Measurements from ENCODE around the gene KHDRBS1. TPM values are rescaled to one million over a fixed set of nuclear protein-coding genes. Genes with fewer than 3 reads are reported as not detected.

The KHDRBS1 gene
- total RNA-seq, 2 experiments from 2014 or later: 91.6 to 94.2 TPM

- H3K9me3 ChIP-seq (ENCODE audit: control insufficient read depth in 1 of 2, insufficient read depth in 1 of 2, low read length in 2 of 2): no peaks in the 10 kb centered on the region
- intact Hi-C loops (cut with DNase I, micrococcal nuclease): no loop called here
- H3K36me3 ChIP-seq (ENCODE audit: insufficient read depth, low read length): peaks cover 77% of the 10 kb centered on the region
- Mint-ChIP-seq H3K4me3 (no peak overlapping the region), H3K4me1 (ENCODE audit: low read depth) (no peaks in the 10 kb centered on the region), H3K9me3 (no peaks in the 10 kb centered on the region), H3K27me3 (no peaks in the 10 kb centered on the region), H3K27ac (no peak overlapping the region), H3K36me3 (ENCODE audit: low read depth) (peaks cover 51% of the 10 kb centered on the region)
- ChIA-PET CTCF (no interaction called here), POLR2A (no interaction called here)
- H3K27ac ChIP-seq (ENCODE audit: low read depth in 1 of 2, low read length in 2 of 2): no peak overlapping the region
- ATAC-seq (ENCODE audit: poor library complexity) (no peak), DNase-seq (no peak)
- H3K27me3 ChIP-seq (ENCODE audit: control insufficient read depth in 1 of 2, insufficient read depth in 2 of 2, low read length in 2 of 2): no peaks in the 10 kb centered on the region
- TF ChIP-seq CTCF (IDR thresholded peaks at IDR 0.05): no peak
- H3K4me1 ChIP-seq (ENCODE audit: insufficient read depth, low read length): no peaks in the 10 kb centered on the region
- no peak overlapping the region for H3K4me3 ChIP-seq (ENCODE audit: low read length)
These were observed 34.8 kb downstream of the KHDRBS1 start for GRCh38 chr1:32048440-32048839.

GRCh38 chr1:32051706-32052105 lies 38.0 kb downstream of the KHDRBS1 start:
- Histone ChIP-seq H3K27me3 (ENCODE audit: control insufficient read depth in 1 of 2, insufficient read depth in 2 of 2, low read length in 2 of 2) (no peaks in the 10 kb centered on the region), H3K4me3 (ENCODE audit: low read length) (no peak overlapping the region), H3K27ac (ENCODE audit: low read depth in 1 of 2, low read length in 2 of 2) (no peak overlapping the region), H3K36me3 (ENCODE audit: insufficient read depth, low read length) (peaks cover 85% of the 10 kb centered on the region), H3K4me1 (ENCODE audit: insufficient read depth, low read length) (no peaks in the 10 kb centered on the region), H3K9me3 (ENCODE audit: control insufficient read depth in 1 of 2, insufficient read depth in 1 of 2, low read length in 2 of 2) (no peaks in the 10 kb centered on the region)
- ATAC-seq (ENCODE audit: poor library complexity) (no peak), DNase-seq (no peak)
- TF ChIP-seq CTCF (IDR thresholded peaks at IDR 0.05): no peak
- ChIA-PET POLR2A (no interaction called here), CTCF (interaction anchor here (0.6 kb wide), 1 partner anchor 1549 kb away, joined by 3 read pairs; no protein-coding TSS in a partner anchor)
- Mint-ChIP-seq H3K9me3 (no peaks in the 10 kb centered on the region), H3K4me1 (ENCODE audit: low read depth) (no peaks in the 10 kb centered on the region), H3K27ac (peak overlapping the region; percentile 19), H3K36me3 (ENCODE audit: low read depth) (peaks cover 73% of the 10 kb centered on the region), H3K27me3 (no peaks in the 10 kb centered on the region), H3K4me3 (no peak overlapping the region)
- intact Hi-C loops (cut with DNase I, micrococcal nuclease): no loop called here

DNA sequence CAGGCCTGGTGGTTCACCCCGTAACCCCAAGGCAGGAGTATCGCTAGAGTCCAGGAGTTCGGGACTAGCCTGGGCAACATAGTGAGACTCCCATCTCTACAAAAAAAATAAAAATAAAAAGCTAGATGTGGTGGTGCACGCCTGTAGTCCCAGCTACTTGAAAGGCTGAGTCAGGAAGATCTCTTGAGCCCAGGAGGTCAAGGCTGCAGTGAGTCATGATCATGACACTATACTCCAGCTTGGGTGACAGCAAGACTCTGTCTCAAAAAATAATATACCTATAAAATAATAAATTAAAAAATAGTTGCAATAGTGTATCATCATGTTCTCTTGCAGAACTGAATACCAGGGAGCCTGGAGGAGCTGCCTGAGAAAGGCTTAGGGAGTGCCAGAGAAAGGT lies 39.2 kb downstream of the KHDRBS1 start:
- Histone ChIP-seq H3K27me3 (ENCODE audit: control insufficient read depth in 1 of 2, insufficient read depth in 2 of 2, low read length in 2 of 2) (no peaks in the 10 kb centered on the region), H3K4me3 (ENCODE audit: low read length) (no peak overlapping the region), H3K36me3 (ENCODE audit: insufficient read depth, low read length) (peaks cover 82% of the 10 kb centered on the region), H3K9me3 (ENCODE audit: control insufficient read depth in 1 of 2, insufficient read depth in 1 of 2, low read length in 2 of 2) (no peaks in the 10 kb centered on the region), H3K27ac (ENCODE audit: low read depth in 1 of 2, low read length in 2 of 2) (no peak overlapping the region), H3K4me1 (ENCODE audit: insufficient read depth, low read length) (no peaks in the 10 kb centered on the region)
- ATAC-seq (ENCODE audit: poor library complexity) (no peak), DNase-seq (no peak)
- Mint-ChIP-seq H3K9me3 (no peaks in the 10 kb centered on the region), H3K27ac (no peak overlapping the region), H3K4me1 (ENCODE audit: low read depth) (no peaks in the 10 kb centered on the region), H3K27me3 (no peaks in the 10 kb centered on the region), H3K36me3 (ENCODE audit: low read depth) (peaks cover 66% of the 10 kb centered on the region), H3K4me3 (no peak overlapping the region)
- no peak for TF ChIP-seq CTCF (IDR thresholded peaks at IDR 0.05)
- intact Hi-C loops (cut with DNase I, micrococcal nuclease): no loop called here
- ChIA-PET POLR2A (interaction anchor here (1.1 kb wide), 1 partner anchor 9 kb away, joined by 3 read pairs; no protein-coding TSS in a partner anchor), CTCF (no interaction called here)

Measured in CD4-positive, alpha-beta T cell (primary cell).